NCI-H146 (cell line): ENCODE measurements around the gene KBTBD7.
"Not testable (repeated sequence)": the region's sequence is repeated elsewhere in the genome, so short reads cannot be mapped to it uniquely, and the experiment has no call there.

Experiments used
- DNase-seq: peaks from one replicate; lab custom pipeline; 2025; lab: John Stamatoyannopoulos, UW

The KBTBD7 gene

DNA sequence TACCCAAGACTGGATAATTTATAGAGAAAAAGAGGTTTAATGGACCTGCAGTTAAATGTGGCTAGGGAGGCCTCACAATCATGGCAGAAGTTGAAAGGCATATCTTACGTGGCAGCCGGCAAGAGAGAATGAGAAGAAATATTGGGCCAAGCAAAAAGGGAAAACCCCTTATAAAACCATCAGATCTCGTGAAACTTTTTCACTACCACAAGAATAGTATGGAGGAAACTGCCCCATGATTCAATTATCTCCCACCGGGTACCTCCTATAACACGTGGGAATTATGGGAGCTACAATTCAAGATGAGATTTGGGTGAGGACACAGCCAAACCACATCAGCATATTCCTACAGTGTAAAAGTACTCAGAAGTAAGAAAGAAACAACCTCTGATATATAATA, 4.7 kb upstream of the KBTBD7 start:
- DNase-seq: no peak

DNA sequence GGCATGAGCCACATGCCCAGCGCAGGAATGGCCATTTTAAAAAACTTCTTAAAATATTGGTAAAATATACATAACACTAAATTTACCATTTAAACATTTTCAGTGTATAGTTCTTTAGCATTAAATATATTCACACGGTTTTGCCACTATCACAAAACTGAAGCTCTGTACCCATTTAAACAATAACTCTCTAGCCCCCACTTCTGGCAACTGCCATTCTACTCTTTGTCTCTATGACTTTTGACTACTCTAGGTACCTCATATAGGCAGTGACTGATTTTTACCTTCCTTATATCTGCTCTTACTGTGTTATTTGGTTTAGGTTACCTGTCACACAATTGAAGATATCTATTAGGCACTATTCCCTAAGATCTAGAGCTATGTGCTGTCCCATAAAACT, 2.3 kb upstream of the KBTBD7 start:
- DNase-seq: no peak

DNA sequence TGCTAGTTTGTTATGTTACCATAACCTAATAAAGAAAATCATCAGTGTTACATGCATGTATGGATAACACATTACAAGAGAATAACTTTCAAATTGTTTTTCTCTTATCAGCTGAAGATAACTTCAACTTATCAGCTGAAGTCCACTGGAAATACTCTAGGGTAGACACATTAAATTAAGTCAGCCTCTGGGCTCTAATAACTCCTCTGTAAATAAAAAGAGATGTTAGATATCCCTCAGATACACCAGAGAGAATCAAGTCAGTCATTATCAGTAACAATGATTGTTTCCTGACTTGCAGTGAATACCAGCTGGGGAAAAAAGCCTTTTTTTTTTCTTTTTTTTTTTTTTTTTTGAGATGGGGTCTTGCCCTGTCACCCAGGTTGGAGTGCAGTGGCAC, 1.6 kb upstream of the KBTBD7 start:
- DNase-seq: no peak

DNA sequence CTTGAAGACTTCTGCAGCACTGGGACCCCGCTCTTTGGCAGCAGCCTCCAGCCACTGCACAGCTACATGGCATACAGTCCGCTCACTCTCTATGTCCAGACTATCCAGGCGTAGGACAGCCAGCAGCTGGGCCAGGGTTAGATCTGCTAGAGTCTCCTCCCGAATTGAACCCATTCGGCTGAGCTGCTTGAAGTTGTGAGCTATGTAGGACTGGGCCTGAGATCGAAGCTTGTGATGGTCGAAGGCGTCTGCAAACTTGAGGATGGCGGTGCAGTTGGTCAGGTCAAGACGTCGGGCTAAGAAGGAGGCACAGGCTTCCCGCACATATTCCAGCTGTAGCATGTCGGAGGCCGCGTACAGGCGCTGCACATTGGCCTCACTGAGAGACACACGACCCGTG, 900 bp downstream of the KBTBD7 start:
- DNase-seq: no peak

DNA sequence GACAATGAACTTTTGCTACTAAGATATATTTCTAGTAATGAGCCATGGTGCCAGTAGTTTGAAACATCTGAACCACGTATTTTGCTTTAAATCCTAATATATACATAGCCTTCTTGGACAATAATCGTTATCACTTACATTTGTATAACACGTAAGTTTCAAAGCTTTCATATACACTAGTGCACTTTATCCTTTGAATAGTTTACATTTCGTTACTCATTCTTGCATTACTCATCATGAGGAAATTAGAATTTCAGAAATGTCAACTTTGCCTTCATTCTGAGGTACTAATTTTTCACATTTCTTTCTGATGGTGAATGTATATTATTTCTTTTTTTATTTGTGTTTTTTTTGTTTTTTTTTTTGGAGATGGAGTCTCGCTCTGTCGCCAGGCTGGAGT, 5.8 kb downstream of the KBTBD7 start:
- no peak for DNase-seq

DNA sequence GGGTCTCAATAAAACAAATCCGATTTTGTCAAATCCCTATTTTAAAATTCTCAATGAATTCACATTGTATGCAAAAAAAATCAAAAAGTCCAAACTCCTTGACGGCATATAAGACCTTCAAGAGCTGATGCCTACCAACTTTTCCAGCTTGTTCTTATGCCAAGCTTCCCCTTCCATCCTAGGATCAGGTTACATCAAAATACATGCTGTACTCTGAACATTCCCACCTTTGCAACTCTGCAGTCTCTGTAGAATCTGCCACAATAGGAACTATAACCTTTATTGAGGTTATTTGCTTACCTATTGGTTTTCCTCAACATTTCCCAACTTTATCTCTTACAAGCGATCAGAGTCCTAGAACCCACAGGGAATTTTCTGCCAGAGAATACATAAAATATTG, 7.9 kb downstream of the KBTBD7 start:
- DNase-seq: no peak

DNA sequence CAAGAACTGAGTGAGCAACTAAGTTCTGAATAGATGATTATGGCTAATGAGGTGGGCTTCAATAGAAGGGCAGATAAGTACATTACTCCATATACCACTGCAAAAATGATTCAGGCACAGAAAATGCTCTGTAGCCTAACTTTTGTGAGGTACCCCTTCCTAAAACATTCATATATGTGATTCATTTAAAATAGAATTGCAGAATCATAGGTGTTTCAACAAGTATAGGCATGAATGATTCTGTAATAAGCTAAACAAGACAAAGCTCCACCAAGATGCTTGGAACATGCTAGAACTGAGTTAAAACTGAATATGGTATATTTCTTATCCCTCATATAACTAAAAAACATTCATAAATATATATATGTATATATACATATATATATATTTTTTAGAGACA, 12.1 kb downstream of the KBTBD7 start:
- DNase-seq: no peak

DNA sequence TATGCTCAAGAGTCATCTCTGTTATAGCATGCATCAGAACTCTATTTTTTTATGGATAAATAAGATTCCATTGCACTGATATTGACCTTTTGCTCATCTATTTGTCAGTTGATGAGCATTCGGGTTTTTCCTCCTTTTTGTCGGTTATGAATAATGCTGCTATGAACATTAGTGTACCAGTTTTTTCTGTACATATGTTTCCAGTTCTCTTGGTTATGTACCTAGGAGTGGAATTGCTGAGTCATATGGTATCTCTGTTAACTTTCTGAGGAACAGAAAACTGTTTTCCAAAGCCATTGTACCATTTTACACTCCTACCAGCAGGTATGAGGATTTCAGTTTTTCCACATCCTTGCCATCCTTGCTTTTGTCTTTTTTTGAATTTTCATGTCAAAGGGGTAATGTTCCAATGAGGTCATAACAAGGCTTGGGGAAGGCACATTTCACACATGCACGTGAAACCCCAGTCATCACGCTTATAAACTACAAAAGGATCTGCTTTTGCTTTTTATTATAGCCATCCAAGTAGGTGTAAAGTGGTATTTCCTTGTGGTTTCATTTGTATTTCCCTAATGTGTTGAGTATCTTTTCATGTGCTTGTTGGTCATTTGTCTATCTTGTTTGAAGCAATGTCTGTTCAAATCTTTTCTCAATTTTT, 14.6 kb downstream of the KBTBD7 start:
- DNase-seq: no peak

DNA sequence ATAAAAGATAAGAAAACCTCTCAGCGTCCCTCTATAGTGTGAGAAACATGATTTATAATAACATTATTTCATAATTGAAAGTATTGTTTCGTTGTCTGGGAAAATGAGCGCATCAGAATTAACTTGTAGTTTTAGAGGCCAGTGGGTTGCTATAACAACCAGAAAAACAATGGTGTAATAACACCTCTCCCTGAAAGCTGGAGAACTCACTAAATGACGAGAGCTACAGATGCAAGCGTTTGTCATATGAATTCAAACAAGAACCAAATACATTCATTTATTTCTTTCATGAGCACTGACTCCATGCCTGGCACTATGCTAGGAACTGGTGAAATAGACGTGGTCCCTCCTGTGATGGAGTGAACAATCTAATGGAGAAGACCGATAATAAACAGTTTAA, 16.3 kb downstream of the KBTBD7 start:
- DNase-seq: no peak

DNA sequence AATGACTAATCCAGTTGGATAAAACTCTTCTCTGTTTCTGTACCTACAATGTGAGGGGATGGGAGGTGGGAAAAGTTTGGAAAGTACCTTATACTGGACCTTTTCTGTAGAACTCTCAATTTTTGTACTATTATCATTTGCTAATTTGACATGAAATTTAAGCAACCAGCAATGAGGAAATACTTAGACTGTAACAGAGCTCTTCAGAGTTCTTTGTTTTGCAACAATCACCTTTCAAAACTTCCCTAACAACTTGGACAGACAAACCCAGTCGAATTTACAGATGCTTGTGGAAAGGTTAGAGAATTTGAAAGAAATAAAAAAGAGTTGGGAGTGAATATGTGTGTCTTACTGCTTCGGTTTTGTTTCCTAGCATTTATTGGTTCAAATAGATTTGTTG, 16.8 kb downstream of the KBTBD7 start:
- no peak for DNase-seq

DNA sequence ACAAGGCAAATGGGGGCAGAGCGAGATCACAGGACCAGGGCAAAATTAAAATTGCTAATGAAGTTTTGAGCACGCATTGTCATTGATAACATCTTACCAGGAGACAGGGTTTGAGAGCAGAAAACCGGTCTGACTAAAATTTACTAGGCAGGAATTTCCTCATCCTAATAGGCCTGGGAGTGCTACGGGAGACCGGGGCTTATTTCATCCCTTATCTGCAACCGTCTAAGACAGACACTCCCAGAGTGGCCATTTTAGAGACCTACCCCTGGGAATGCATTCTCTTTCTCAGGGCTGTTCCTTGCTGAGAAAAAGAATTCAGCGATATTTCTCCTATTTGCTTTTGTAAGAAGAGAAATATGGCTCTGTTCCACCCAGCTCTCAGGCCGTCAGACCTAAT, 18.8 kb downstream of the KBTBD7 start:
- not testable (repeated sequence) for DNase-seq

DNA sequence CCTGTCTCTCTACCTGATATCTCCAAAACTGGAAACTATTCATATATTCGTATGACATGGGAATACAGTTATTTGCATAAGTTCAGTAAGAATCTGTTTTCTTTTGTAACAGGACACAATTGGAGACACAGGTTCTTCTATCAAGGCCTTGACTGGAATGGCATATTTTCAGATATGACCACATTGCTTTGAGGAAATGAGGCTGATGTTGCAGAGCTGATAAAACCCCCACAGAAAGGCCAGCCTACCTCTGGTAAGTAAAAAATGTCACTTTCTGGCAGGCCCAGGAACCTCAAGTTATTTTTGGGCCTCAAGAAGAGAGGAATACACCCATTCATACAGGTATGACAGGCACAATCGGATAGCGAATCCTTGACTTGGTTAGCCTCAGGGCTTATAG, 32.2 kb downstream of the KBTBD7 start:
- DNase-seq: no peak

DNA sequence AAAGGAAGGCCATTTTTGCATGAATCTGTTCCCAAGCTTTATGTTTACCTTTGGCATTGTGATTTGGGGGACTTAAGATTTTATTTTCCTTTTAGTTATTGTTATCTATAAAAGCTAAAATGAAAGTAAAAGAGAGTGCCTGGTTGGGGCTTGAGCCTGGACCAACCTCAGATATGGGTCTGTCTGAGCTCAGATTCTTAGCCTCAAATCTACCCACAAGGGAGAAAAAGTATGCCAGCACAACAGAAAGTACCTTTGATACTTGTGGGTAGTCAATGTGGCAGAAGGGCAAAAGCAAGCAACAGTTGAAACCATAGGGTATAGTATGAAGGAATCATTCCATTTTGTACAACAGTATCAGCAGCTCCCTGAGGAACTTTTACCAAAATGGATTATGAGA, 35.2 kb downstream of the KBTBD7 start:
- DNase-seq: no peak

DNA sequence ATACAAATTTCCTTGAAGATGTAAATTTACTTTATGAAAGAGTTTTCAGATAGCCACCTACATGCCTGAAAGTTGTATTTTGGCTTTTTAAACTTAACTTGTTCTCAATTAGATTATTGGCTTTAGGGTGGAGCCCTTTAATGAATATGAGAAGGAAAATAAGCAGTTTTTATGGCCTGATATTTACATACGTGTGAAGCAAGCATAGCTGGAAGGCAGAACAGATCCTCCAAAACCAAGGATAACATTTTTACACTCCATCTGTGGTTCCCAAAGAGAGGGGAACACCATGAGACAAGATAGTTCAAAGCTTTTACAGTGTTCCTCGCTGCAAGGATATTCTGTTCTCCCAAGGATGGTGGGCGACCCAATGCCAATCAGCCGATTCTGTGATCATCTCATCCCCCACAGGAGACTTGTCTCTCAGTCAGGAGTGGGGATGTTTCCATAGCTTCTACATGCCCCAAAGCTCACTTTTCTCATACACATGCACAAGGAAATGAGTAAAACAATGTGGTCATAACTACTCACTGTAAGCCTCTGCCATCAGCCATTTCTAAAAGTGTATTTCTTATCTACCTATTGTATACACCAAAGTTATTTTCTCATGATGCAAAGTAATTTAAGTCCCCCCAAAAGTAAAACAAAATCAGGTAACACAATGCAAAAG, 37.2 kb downstream of the KBTBD7 start:
- DNase-seq: no peak

DNA sequence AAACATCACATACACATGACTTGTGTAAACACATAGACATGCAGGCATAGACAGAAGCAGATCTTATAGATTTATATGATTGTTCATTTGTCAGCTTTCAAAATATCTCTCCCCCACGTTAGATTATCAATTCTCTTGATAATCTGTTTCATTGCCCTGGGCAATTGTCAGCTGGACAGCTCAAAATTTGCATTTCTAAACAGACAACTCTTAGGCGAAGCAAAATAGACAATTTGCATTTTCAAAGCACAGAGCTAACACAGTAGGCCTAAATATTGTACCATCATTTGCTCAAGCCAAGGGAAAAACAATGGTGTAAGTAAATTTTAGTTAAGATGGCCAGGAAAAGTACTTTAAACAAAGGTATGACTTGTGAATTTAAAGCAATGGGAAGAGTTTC, 37.7 kb downstream of the KBTBD7 start:
- no peak for DNase-seq

DNA sequence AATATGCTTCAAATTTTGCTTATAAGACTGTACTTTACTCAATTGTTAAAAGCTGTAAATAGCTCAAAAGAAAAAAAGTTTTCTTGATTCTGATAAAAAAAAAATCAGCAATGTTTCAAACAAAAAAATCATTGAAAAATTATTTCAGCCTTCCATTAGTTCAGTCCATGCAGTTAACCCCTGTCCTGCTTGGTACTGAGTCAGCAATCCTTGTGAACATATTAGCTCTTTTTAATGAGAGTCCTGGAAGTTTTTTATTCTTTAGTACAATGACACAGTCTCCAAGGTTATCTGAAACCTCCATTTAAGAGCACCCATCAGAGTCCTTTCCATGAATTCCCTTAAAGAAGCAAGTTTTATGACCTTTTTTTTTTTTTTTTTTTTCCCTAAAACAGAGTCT, 40.3 kb downstream of the KBTBD7 start:
- no peak for DNase-seq

DNA sequence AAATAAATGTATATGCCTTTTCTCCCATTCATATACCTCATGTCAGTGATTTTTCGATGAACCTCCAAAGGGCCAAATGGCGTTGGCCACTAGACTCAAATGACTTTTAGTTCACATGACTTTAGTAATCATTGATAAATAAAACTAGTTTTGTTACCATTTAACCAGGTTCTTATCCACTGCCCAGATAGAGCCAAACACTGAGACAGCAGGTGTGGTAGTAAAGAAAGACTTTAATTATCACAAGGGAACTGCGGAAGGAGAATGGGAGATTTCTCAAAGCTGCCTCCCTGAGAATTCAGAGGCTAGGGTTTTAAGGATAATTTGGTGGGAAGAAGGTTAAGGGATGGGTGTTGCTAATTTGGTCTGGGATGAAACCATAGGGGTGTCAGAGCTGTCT, 42.4 kb downstream of the KBTBD7 start:
- DNase-seq: no peak

DNA sequence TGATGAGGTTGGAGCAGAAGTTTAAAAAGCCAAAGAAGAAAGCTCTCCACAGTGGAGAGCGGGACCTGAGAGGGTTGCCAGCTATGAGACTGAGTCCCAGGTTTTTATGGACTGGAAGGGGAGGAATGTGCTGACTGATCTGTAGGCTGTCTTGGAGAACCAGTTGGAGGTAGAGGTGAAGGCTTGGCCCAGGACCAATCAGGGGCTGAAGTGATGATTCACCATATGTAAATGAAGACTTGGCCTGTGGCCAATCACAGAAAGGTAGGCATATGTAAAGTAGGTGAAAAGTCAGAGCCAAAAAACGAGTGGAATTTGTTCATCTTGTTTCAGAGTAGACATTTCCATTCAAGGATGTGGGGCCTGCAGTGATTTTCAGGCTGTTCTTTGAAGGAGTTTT, 44.3 kb downstream of the KBTBD7 start:
- no peak for DNase-seq

DNA sequence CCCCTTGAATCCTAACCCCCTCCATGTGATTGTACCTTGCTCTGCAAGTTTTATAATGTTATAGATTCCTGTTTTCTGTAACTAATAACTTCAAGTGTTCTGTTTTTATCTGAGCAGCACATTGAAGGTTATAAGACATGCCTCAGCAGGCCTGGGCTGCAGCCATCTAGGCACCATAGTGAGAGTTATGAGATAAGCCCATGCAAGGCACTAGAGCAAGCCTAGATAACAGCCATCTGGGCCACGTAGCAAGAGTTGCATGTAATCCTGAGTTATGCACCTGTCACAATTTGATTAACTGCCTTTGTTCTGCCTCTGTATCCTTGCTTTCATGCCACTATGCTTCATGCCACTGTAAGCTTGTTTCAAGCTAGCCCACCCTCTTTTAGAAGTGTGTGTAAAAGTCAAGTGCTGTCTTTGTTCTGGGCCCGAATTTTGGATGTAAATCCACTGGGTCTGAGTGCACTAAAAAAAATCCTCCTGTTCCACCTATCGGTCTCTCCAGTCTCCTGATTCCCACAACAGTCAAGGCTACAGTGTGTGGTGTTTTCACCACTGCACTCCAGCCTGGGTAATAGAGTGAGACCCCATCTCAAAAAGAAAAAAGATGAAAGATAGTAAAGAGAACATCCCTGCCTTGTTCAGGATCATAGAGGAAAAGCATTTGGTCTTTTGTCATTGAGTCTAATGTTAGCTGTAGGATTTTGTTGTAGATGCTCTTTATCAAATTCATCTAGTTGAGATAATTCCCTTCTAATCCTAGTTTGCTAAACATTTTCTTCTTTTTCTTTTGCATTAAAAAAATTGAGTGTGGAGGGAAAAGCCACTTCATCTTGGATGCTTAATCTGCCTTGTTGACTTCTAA, 45.7 kb downstream of the KBTBD7 start:
- DNase-seq: no peak

DNA sequence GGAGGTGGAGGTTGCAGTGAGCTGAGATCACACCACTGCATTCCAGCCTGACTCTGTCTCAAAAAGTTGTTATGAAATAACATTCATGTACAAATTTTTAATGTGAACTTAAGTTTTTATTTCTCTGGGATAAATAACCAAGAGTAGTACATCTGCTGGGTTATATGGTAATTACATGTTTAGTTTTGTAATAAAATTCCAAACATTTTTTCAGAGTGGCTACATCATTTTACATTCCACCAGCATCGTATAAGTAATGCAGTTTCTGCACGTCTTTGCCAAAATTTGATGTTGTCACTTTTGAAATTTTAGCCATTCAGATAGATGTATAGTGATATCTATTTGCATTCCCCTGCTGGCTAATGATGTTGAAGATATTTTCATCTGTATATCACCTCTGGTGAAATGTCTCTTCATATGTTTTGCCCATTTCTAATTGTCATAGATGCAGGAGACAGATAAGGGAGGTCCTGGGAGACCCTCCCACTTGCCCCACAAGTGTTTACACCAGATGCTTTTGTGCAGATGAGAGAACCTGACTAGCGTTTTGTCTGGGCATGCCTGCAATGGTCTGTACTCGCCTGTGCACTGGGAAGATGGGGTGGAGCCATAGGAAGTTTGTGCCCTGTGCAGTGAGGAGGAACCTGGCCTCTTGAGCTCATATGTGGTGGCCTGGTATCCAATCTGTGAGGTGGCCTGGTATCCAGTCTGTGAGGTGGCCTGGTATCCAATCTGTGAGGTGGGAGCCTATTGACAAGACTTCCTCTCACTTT, 49.0 kb downstream of the KBTBD7 start:
- no peak for DNase-seq

DNA sequence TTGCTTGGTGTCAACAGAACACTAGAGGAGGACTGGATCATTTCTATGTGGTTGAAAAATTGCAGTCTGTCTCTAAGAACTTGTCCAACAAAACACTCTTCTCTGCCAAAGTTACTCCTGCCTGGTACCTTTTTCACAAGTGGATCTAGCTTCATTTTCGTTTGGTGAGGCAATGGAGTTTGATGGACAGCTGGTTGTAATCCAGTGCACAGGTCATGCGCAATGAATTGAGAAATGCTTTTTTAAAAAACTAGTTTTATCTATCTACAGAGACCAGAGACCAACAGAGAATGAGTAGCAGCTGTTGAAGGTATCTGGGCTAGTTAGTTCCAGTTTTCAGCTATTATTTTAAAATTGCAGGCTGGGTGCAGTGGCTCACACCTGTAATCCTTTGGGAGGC, 49.8 kb downstream of the KBTBD7 start:
- no peak for DNase-seq
